Amniotic stem cell (primary cell): ENCODE results near the gene SYT14.
A peak's percentile ranks its signal among the peaks of the same experiment; 100 is the strongest.
"Not testable (repeated sequence)": the region's sequence is repeated elsewhere in the genome, so short reads cannot be mapped to it uniquely, and the experiment has no call there.

ENCODE experiments used
- DNase-seq: peaks from one replicate; lab custom pipeline; 2025; lab: John Stamatoyannopoulos, UW

The SYT14 gene

GRCh38 chr1:210123383-210123782 lies 185.4 kb downstream of the SYT14 start:
- DNase-seq: no peak

GRCh38 chr1:210123924-210124589 lies 186.0 kb downstream of the SYT14 start:
- peak; percentile 46 for DNase-seq

GRCh38 chr1:210124736-210125135 lies 186.7 kb downstream of the SYT14 start:
- DNase-seq: no peak

- DNase-seq: no peak
Measured at GRCh38 chr1:210125143-210125542, 187.1 kb downstream of the SYT14 start.

GRCh38 chr1:210129092-210129491 lies 191.1 kb downstream of the SYT14 start:
- no peak for DNase-seq

GRCh38 chr1:210129759-210130158 lies 191.7 kb downstream of the SYT14 start:
- DNase-seq: no peak

- DNase-seq: no peak
Measured at GRCh38 chr1:210132582-210132981, 194.6 kb downstream of the SYT14 start.

GRCh38 chr1:210143465-210144062 lies 205.5 kb downstream of the SYT14 start:
- peak; percentile 65 for DNase-seq

GRCh38 chr1:210144736-210145135 lies 206.7 kb downstream of the SYT14 start:
- DNase-seq: no peak

- DNase-seq: no peak
Measured at GRCh38 chr1:210151052-210151672, 213.1 kb downstream of the SYT14 start.

GRCh38 chr1:210159211-210159610 lies 221.2 kb downstream of the SYT14 start:
- DNase-seq: no peak

- no peak for DNase-seq
Measured at GRCh38 chr1:210170220-210170619, 232.2 kb downstream of the SYT14 start.

- no peak for DNase-seq
Measured at GRCh38 chr1:210174133-210174532, 236.1 kb downstream of the SYT14 start.

GRCh38 chr1:210185063-210185462 lies 247.0 kb downstream of the SYT14 start:
- no peak for DNase-seq

- DNase-seq: peak; percentile 42
Measured at GRCh38 chr1:210187849-210188606, 250.0 kb downstream of the SYT14 start.

GRCh38 chr1:210189426-210189825 lies 251.4 kb downstream of the SYT14 start:
- DNase-seq: no peak

GRCh38 chr1:210195635-210196160 lies 257.7 kb downstream of the SYT14 start:
- no peak for DNase-seq

GRCh38 chr1:210196266-210196665 lies 258.2 kb downstream of the SYT14 start:
- DNase-seq: not testable (repeated sequence)

GRCh38 chr1:210198840-210199239 lies 260.8 kb downstream of the SYT14 start:
- no peak for DNase-seq

- DNase-seq: no peak
Measured at GRCh38 chr1:210200124-210200736, 262.2 kb downstream of the SYT14 start.

- no peak for DNase-seq
Measured at GRCh38 chr1:210201681-210202080, 263.7 kb downstream of the SYT14 start.
